HEK293 (cell line): ENCODE data around the gene TSPAN17.

Experiments
- CTCF ChIA-PET: fragments of 350-600 bp; formaldehyde crosslinking; extraction: SDS; loops from one replicate; lab custom pipeline; 2021; ENCODE audit warnings: antibody characterized with exemption; lab: Yijun Ruan, JAX
- POLR2A ChIA-PET: fragments of 300-600 bp; formaldehyde crosslinking; extraction: SDS; loops from one replicate; lab custom pipeline; 2020; ENCODE audit warnings: antibody characterized with exemption, inconsistent platforms; lab: Yijun Ruan, JAX
- H3K27ac ChIP-seq: fragments of 200-500 bp; sonication (Bioruptor generic); 2 replicates; pipeline ENCODE4 v1.5.1; 2014; ENCODE audit warnings: low read depth, low read length, control low read depth, inconsistent platforms; ENCODE audit errors: extremely low read depth
- H3K36me3 ChIP-seq, 2 experiments: fragments of 200-500 bp in 1 of 2; sonication (Bioruptor generic) in 1 of 2; 1 replicate in 1 of 2; 2 replicates in 1 of 2; pipeline ENCODE4 v1.5.1; 2014 to 2017; ENCODE audit warnings: inconsistent platforms in 2 of 2, low read length in 2 of 2; ENCODE audit not compliant: control insufficient read depth in 2 of 2, insufficient read depth in 1 of 2
- H3K4me1 ChIP-seq: fragments of 200-500 bp; sonication (Bioruptor generic); 2 replicates; pipeline ENCODE4 v1.5.1; 2014; ENCODE audit warnings: mild to moderate bottlenecking, low read length, inconsistent platforms; ENCODE audit not compliant: control insufficient read depth, insufficient read depth
- H3K4me3 ChIP-seq: 2 replicates; pipeline ENCODE4 v1.5.1; 2011; ENCODE audit warnings: low read depth, mild to moderate bottlenecking, control low read depth, low read length, moderate library complexity
- H3K9me3 ChIP-seq: fragments of 200-500 bp; sonication (Bioruptor generic); 2 replicates; pipeline ENCODE4 v1.5.1; 2014; ENCODE audit warnings: low read depth, low read length, inconsistent platforms; ENCODE audit not compliant: control insufficient read depth, insufficient read depth
- BCL11A ChIP-seq: fragments of 450-650 bp; formaldehyde crosslinking; IDR thresholded peaks from 2 replicates; pipeline ENCODE4 v1.5.1; 2016; ENCODE audit warnings: low read depth, missing biosample characterization, missing genetic modification characterization
- KLF8 ChIP-seq: fragments of 450-650 bp; formaldehyde crosslinking; IDR thresholded peaks from 2 replicates; pipeline ENCODE4 v1.5.1; 2016; ENCODE audit warnings: missing biosample characterization, missing genetic modification characterization
- REST ChIP-seq: fragments of 450-650 bp; formaldehyde crosslinking; IDR thresholded peaks from 2 replicates; pipeline ENCODE4 v1.5.1; 2016; ENCODE audit warnings: missing biosample characterization, missing genetic modification characterization
- WT1 ChIP-seq: fragments of 450-650 bp; formaldehyde crosslinking; IDR thresholded peaks from 2 replicates; pipeline ENCODE4 v1.5.1; 2016; ENCODE audit warnings: missing biosample characterization, missing genetic modification characterization
- ZBTB26 ChIP-seq: fragments of 450-650 bp; formaldehyde crosslinking; optimal IDR thresholded peaks from 2 replicates; pipeline ENCODE3; 2016; ENCODE audit warnings: missing biosample characterization, mild to moderate bottlenecking, missing genetic modification characterization
- ZFP41 ChIP-seq: fragments of 450-650 bp; formaldehyde crosslinking; IDR thresholded peaks from 2 replicates; pipeline ENCODE4 v1.5.1; 2016; ENCODE audit warnings: missing biosample characterization, missing genetic modification characterization, borderline replicate concordance
- ZIC2 ChIP-seq: fragments of 450-650 bp; formaldehyde crosslinking; IDR thresholded peaks from 2 replicates; pipeline ENCODE4 v1.5.1; 2016; ENCODE audit warnings: missing biosample characterization, missing genetic modification characterization
- ZNF133 ChIP-seq: fragments of 450-650 bp; formaldehyde crosslinking; IDR thresholded peaks from 2 replicates; pipeline ENCODE4 v1.5.1; 2016; ENCODE audit warnings: missing biosample characterization, missing genetic modification characterization
- ZNF157 ChIP-seq: fragments of 450-650 bp; formaldehyde crosslinking; IDR thresholded peaks from 2 replicates; pipeline ENCODE4 v1.5.1; 2016; ENCODE audit warnings: missing biosample characterization, missing genetic modification characterization
- ZNF16 ChIP-seq: fragments of 450-650 bp; formaldehyde crosslinking; IDR thresholded peaks from 2 replicates; pipeline ENCODE4 v1.5.1; 2016; ENCODE audit warnings: low read depth, missing biosample characterization, missing genetic modification characterization
- ZNF19 ChIP-seq: fragments of 450-650 bp; formaldehyde crosslinking; IDR thresholded peaks from 2 replicates; pipeline ENCODE4; 2016; ENCODE audit warnings: missing biosample characterization, missing genetic modification characterization, low read depth
- ZNF366 ChIP-seq: fragments of 450-650 bp; formaldehyde crosslinking; conservative IDR thresholded peaks from 2 replicates; pipeline ENCODE4 v1.5.1; 2016; ENCODE audit warnings: missing biosample characterization, missing genetic modification characterization
- ZNF391 ChIP-seq: fragments of 450-650 bp; formaldehyde crosslinking; IDR thresholded peaks from 2 replicates; pipeline ENCODE4 v1.5.1; 2016; ENCODE audit warnings: low read depth, missing biosample characterization, missing genetic modification characterization, borderline replicate concordance
- ZNF548 ChIP-seq: fragments of 450-650 bp; formaldehyde crosslinking; IDR thresholded peaks from 2 replicates; pipeline ENCODE4 v1.5.1; 2016; ENCODE audit warnings: missing biosample characterization, missing genetic modification characterization
- ZNF561 ChIP-seq: fragments of 450-650 bp; IDR thresholded peaks from 2 replicates; pipeline ENCODE4 v1.5.1; 2018; ENCODE audit warnings: missing biosample characterization, missing genetic modification characterization, borderline replicate concordance
- ZNF621 ChIP-seq: fragments of 450-650 bp; formaldehyde crosslinking; IDR thresholded peaks from 2 replicates; pipeline ENCODE4 v1.5.1; 2017; ENCODE audit warnings: missing biosample characterization, missing genetic modification characterization
- ZNF624 ChIP-seq: fragments of 450-650 bp; formaldehyde crosslinking; IDR thresholded peaks from 2 replicates; pipeline ENCODE4 v1.5.1; 2017; ENCODE audit warnings: missing biosample characterization, missing genetic modification characterization
- ZNF768 ChIP-seq: fragments of 450-650 bp; formaldehyde crosslinking; IDR thresholded peaks from 2 replicates; pipeline ENCODE4 v1.5.1; 2018; ENCODE audit warnings: missing biosample characterization, mild to moderate bottlenecking, missing genetic modification characterization
- ZNF843 ChIP-seq: fragments of 450-650 bp; formaldehyde crosslinking; IDR thresholded peaks from 2 replicates; pipeline ENCODE4 v1.5.1; 2016; ENCODE audit warnings: missing biosample characterization, missing genetic modification characterization
- TF ChIP-seq, protein P1 (sequence below): fragments of 450-650 bp; formaldehyde crosslinking; conservative IDR thresholded peaks from 2 replicates; pipeline ENCODE4 v1.5.1; 2016; ENCODE audit warnings: low read depth, missing biosample characterization, missing genetic modification characterization
- TF ChIP-seq, protein P2 (sequence below): fragments of 450-650 bp; formaldehyde crosslinking; IDR thresholded peaks from 2 replicates; pipeline ENCODE4 v1.5.1; 2016; ENCODE audit warnings: missing biosample characterization, missing genetic modification characterization
- TF ChIP-seq, protein P3 (sequence below): fragments of 450-650 bp; formaldehyde crosslinking; IDR thresholded peaks from 2 replicates; pipeline ENCODE4 v1.5.1; 2016; ENCODE audit warnings: missing biosample characterization, missing genetic modification characterization
- TF ChIP-seq, protein P4 (sequence below): fragments of 450-650 bp; formaldehyde crosslinking; IDR thresholded peaks from 2 replicates; pipeline ENCODE4 v1.5.1; 2016; ENCODE audit warnings: missing biosample characterization, missing genetic modification characterization

Gene TSPAN17

DNA sequence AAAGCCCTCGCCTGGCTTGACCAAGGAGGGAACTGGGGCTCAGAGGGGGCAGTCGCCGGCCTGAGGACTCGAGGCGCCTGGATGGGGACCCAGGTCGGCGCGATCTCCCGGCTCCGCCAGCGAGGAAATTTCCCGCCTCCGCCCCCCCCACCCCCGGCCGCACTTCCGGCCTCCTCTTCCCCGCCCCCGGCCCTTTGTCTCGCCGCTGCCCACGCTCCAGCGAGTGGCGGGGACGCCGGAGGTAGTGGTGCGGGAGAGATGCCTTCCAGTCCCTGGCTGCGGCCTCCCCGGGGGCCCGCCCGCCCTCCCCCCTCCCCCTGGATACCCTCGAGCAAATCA is 36.9 kb upstream of the TSPAN17 start:
- Histone ChIP-seq H3K4me1 (peaks cover 6% of the 10 kb centered on the region; the same call in 1 of the 2 replicates), H3K9me3 (no peaks in the 10 kb centered on the region), H3K36me3 (no peaks in the 10 kb centered on the region), H3K27ac (peak overlapping the region; percentile 51; the same call in 1 of the 2 replicates), H3K4me3 (peak overlapping the region; percentile 56)
- ChIA-PET CTCF (no interaction called here), POLR2A (interaction anchor here (1.0 kb wide), 1 partner anchor 22 kb away, joined by 3 read pairs; no protein-coding TSS in a partner anchor)
- TF ChIP-seq ZNF133 (tag by site-specific recombination) (no peak), ZNF768 (tag by site-specific recombination) (no peak), ZBTB26 (tag by site-specific recombination) (peak; percentile 29), REST (tag by site-specific recombination) (peak; percentile 22; the same call in 1 of the 2 replicates), ZNF624 (tag by site-specific recombination) (no peak), ZNF157 (tag by site-specific recombination) (no peak), ZNF19 (tag by site-specific recombination) (no peak), ZNF621 (tag by site-specific recombination) (no peak), ZNF843 (0 out of 2 replicates have a peak, but pooled peaks have one; percentile 5), WT1 (tag by site-specific recombination) (no peak), KLF8 (tag by site-specific recombination) (0 out of 2 replicates have a peak, but pooled peaks have one; percentile 10), ZNF366 (tag by site-specific recombination) (no peak), ZNF391 (tag by site-specific recombination) (no peak), ZFP41 (tag by site-specific recombination) (no peak), BCL11A (no peak), ZNF561 (tag by site-specific recombination) (0 out of 2 replicates have a peak, but pooled peaks have one; percentile 1), ZNF548 (no peak), ZNF16 (no peak), ZIC2 (tag by site-specific recombination) (no peak)
- TF ChIP-seq, protein P1, sequence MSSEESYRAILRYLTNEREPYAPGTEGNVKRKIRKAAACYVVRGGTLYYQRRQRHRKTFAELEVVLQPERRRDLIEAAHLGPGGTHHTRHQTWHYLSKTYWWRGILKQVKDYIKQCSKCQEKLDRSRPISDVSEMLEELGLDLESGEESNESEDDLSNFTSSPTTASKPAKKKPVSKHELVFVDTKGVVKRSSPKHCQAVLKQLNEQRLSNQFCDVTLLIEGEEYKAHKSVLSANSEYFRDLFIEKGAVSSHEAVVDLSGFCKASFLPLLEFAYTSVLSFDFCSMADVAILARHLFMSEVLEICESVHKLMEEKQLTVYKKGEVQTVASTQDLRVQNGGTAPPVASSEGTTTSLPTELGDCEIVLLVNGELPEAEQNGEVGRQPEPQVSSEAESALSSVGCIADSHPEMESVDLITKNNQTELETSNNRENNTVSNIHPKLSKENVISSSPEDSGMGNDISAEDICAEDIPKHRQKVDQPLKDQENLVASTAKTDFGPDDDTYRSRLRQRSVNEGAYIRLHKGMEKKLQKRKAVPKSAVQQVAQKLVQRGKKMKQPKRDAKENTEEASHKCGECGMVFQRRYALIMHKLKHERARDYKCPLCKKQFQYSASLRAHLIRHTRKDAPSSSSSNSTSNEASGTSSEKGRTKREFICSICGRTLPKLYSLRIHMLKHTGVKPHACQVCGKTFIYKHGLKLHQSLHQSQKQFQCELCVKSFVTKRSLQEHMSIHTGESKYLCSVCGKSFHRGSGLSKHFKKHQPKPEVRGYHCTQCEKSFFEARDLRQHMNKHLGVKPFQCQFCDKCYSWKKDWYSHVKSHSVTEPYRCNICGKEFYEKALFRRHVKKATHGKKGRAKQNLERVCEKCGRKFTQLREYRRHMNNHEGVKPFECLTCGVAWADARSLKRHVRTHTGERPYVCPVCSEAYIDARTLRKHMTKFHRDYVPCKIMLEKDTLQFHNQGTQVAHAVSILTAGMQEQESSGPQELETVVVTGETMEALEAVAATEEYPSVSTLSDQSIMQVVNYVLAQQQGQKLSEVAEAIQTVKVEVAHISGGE (tag by site-specific recombination), result 0 out of 2 replicates have a peak, but pooled peaks have one; percentile 39
- TF ChIP-seq, protein P2, sequence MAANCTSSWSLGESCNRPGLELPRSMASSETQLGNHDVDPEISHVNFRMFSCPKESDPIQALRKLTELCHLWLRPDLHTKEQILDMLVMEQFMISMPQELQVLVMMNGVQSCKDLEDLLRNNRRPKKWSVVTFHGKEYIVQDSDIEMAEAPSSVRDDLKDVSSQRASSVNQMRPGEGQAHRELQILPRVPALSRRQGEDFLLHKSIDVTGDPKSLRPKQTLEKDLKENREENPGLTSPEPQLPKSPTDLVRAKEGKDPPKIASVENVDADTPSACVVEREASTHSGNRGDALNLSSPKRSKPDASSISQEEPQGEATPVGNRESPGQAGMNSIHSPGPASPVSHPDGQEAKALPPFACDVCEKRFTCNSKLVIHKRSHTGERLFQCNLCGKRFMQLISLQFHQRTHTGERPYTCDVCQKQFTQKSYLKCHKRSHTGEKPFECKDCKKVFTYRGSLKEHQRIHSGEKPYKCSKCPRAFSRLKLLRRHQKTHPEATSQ (tag by site-specific recombination), result no peak
- TF ChIP-seq, protein P3, sequence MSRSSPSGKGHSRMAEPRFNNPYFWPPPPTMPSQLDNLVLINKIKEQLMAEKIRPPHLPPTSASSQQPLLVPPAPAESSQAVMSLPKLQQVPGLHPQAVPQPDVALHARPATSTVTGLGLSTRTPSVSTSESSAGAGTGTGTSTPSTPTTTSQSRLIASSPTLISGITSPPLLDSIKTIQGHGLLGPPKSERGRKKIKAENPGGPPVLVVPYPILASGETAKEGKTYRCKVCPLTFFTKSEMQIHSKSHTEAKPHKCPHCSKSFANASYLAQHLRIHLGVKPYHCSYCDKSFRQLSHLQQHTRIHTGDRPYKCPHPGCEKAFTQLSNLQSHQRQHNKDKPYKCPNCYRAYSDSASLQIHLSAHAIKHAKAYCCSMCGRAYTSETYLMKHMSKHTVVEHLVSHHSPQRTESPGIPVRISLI (tag by site-specific recombination), result no peak
- TF ChIP-seq, protein P4, sequence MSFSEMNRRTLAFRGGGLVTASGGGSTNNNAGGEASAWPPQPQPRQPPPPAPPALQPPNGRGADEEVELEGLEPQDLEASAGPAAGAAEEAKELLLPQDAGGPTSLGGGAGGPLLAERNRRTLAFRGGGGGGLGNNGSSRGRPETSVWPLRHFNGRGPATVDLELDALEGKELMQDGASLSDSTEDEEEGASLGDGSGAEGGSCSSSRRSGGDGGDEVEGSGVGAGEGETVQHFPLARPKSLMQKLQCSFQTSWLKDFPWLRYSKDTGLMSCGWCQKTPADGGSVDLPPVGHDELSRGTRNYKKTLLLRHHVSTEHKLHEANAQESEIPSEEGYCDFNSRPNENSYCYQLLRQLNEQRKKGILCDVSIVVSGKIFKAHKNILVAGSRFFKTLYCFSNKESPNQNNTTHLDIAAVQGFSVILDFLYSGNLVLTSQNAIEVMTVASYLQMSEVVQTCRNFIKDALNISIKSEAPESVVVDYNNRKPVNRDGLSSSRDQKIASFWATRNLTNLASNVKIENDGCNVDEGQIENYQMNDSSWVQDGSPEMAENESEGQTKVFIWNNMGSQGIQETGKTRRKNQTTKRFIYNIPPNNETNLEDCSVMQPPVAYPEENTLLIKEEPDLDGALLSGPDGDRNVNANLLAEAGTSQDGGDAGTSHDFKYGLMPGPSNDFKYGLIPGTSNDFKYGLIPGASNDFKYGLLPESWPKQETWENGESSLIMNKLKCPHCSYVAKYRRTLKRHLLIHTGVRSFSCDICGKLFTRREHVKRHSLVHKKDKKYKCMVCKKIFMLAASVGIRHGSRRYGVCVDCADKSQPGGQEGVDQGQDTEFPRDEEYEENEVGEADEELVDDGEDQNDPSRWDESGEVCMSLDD, result no peak
